H9 (cell line): Measurements from ENCODE around the gene PCOLCE2. TPM values are rescaled to one million over a fixed set of nuclear protein-coding genes. Genes with fewer than 3 reads are reported as not detected.
A peak's percentile ranks its signal among the peaks of the same experiment; 100 is the strongest.

Experiments
- DNase-seq: peaks from one replicate; pipeline ENCODE4 v3.0.0-alpha.2; 2017
- H2AFZ ChIP-seq: one replicate; pipeline ENCODE4 v1.6.1; 2013; ENCODE audit warnings: mild to moderate bottlenecking, low read length, control low read depth, moderate library complexity
- H2AK5ac ChIP-seq: 2 replicates; pipeline ENCODE4 v1.6.1; 2013; ENCODE audit warnings: low read length, control low read depth, mixed read lengths; ENCODE audit not compliant: insufficient read length
- H2BK120ac ChIP-seq: one replicate; pipeline ENCODE4 v1.6.1; 2013; ENCODE audit warnings: low read depth, mild to moderate bottlenecking, low read length, control low read depth, inconsistent platforms; ENCODE audit not compliant: poor library complexity, severe bottlenecking
- H2BK12ac ChIP-seq: 2 replicates; pipeline ENCODE4 v1.6.1; 2013; ENCODE audit warnings: low read length, control low read depth, mixed read lengths, low read depth; ENCODE audit not compliant: insufficient read length
- H2BK15ac ChIP-seq: 2 replicates; pipeline ENCODE4 v1.6.1; 2013; ENCODE audit warnings: low read depth, low read length, control low read depth
- H2BK20ac ChIP-seq: one replicate; pipeline ENCODE4 v1.6.1; 2013; ENCODE audit warnings: low read depth, mild to moderate bottlenecking, low read length, control low read depth, inconsistent platforms; ENCODE audit not compliant: poor library complexity, severe bottlenecking
- H2BK5ac ChIP-seq: 2 replicates; pipeline ENCODE4 v1.6.1; 2013; ENCODE audit warnings: low read length, control low read depth, mixed read lengths; ENCODE audit not compliant: insufficient read length
- H3K14ac ChIP-seq: 2 replicates; pipeline ENCODE4 v1.6.1; 2013; ENCODE audit warnings: low read length, control low read depth; ENCODE audit not compliant: insufficient read depth
- H3K18ac ChIP-seq: 2 replicates; pipeline ENCODE4 v1.6.1; 2013; ENCODE audit warnings: low read depth, mild to moderate bottlenecking, mixed read lengths, low read length, control low read depth; ENCODE audit not compliant: insufficient read length
- H3K23ac ChIP-seq: 2 replicates; pipeline ENCODE4 v1.6.1; 2013; ENCODE audit warnings: low read length, control low read depth, mixed read lengths, low read depth; ENCODE audit not compliant: insufficient read length
- H3K23me2 ChIP-seq: 2 replicates; pipeline ENCODE4 v1.6.1; 2013; ENCODE audit warnings: low read depth, mild to moderate bottlenecking, mixed read lengths, low read length, control low read depth; ENCODE audit not compliant: insufficient read length, poor library complexity, severe bottlenecking
- H3K27ac ChIP-seq: 2 replicates; pipeline ENCODE4 v1.5.1; 2013; ENCODE audit warnings: low read length, control low read depth, mixed read lengths, low read depth; ENCODE audit not compliant: insufficient read length
- H3K27me3 ChIP-seq: 2 replicates; pipeline ENCODE4 v1.6.1; 2013; ENCODE audit warnings: low read length, control low read depth, inconsistent platforms; ENCODE audit not compliant: insufficient read depth
- H3K4ac ChIP-seq: 2 replicates; pipeline ENCODE4 v1.6.1; 2013; ENCODE audit warnings: low read depth, mild to moderate bottlenecking, control low read depth, inconsistent platforms, low read length, moderate library complexity
- H3K4me1 ChIP-seq: 2 replicates; pipeline ENCODE4 v1.6.1; 2013; ENCODE audit warnings: low read length, control low read depth, inconsistent platforms; ENCODE audit not compliant: insufficient read depth
- H3K4me2 ChIP-seq: 2 replicates; pipeline ENCODE4 v1.6.1; 2013; ENCODE audit warnings: low read length, control low read depth, mixed read lengths; ENCODE audit not compliant: insufficient read length, insufficient read depth
- H3K56ac ChIP-seq: 2 replicates; pipeline ENCODE4 v1.6.1; 2013; ENCODE audit warnings: low read depth, mild to moderate bottlenecking, mixed read lengths, low read length, control low read depth; ENCODE audit not compliant: insufficient read length
- H3K79me1 ChIP-seq: 2 replicates; pipeline ENCODE4 v1.6.1; 2013; ENCODE audit warnings: low read depth, mild to moderate bottlenecking, moderate library complexity, low read length, control low read depth, inconsistent platforms; ENCODE audit not compliant: insufficient read depth, poor library complexity, severe bottlenecking
- H3K79me2 ChIP-seq: 2 replicates; pipeline ENCODE4 v1.6.1; 2013; ENCODE audit warnings: low read length, control low read depth, inconsistent platforms; ENCODE audit not compliant: insufficient read depth
- H3K9ac ChIP-seq: 2 replicates; pipeline ENCODE4 v1.6.1; 2013; ENCODE audit warnings: low read length, control low read depth, mixed read lengths; ENCODE audit not compliant: insufficient read length; ENCODE audit errors: extremely low read depth
- H3K9me3 ChIP-seq: one replicate; pipeline ENCODE4 v1.6.1; 2013; ENCODE audit warnings: low read depth, low read length, inconsistent platforms; ENCODE audit not compliant: control insufficient read depth
- H3T11ph ChIP-seq: one replicate; pipeline ENCODE4 v1.6.1; 2013; ENCODE audit warnings: mild to moderate bottlenecking, low read length, control low read depth, inconsistent platforms
- H4K20me1 ChIP-seq: one replicate; pipeline ENCODE4 v1.6.1; 2013; ENCODE audit not compliant: control insufficient read depth, insufficient read length, insufficient read depth
- H4K5ac ChIP-seq: 2 replicates; pipeline ENCODE4 v1.6.1; 2013; ENCODE audit warnings: low read depth, mild to moderate bottlenecking, mixed read lengths, low read length, control low read depth; ENCODE audit not compliant: insufficient read length
- H4K8ac ChIP-seq: replicated peaks from 2 replicates; pipeline ENCODE4 v1.6.1; 2013; ENCODE audit warnings: low read length, control low read depth, mixed read lengths, low read depth; ENCODE audit not compliant: insufficient read length
- H4K91ac ChIP-seq: 2 replicates; pipeline ENCODE4 v1.6.1; 2013; ENCODE audit warnings: low read depth, mild to moderate bottlenecking, moderate library complexity, mixed read lengths, low read length, control low read depth; ENCODE audit not compliant: insufficient read length
- H3K27ac Mint-ChIP-seq, 3 experiments: 2 replicates in 2 of 3; 3 replicates in 1 of 3; pipeline ENCODE4 v1.8.0; 2020 to 2021; ENCODE audit warnings: mixed read lengths in 3 of 3, mild to moderate bottlenecking in 1 of 3, moderate library complexity in 1 of 3
- H3K27me3 Mint-ChIP-seq: 2 replicates; pipeline ENCODE4 v1.8.0; 2021; ENCODE audit warnings: low read depth, mild to moderate bottlenecking, moderate library complexity, mixed read lengths
- H3K36me3 Mint-ChIP-seq, 3 experiments: 2 replicates in 2 of 3; 3 replicates in 1 of 3; pipeline ENCODE4 v1.8.0; 2020 to 2021; ENCODE audit warnings: low read depth in 3 of 3, mixed read lengths in 3 of 3; ENCODE audit not compliant: insufficient read depth in 1 of 3
- H3K4me1 Mint-ChIP-seq, 2 experiments: 2 replicates each; pipeline ENCODE4 v1.8.0; 2020; ENCODE audit warnings: mixed read lengths in 2 of 2
- H3K4me3 Mint-ChIP-seq, 2 experiments: 2 replicates in 1 of 2; 3 replicates in 1 of 2; pipeline ENCODE4 v1.8.0; 2020 to 2021; ENCODE audit warnings: mild to moderate bottlenecking in 2 of 2, mixed read lengths in 2 of 2, moderate library complexity in 1 of 2
- H3K9me3 Mint-ChIP-seq, 2 experiments: 2 replicates in 1 of 2; 3 replicates in 1 of 2; pipeline ENCODE4 v1.8.0; 2020; ENCODE audit warnings: mild to moderate bottlenecking in 2 of 2, mixed read lengths in 2 of 2, moderate library complexity in 1 of 2
- CTCF ChIP-seq: fragments of 200-600 bp; sonication (generic); conservative IDR thresholded peaks from 3 replicates; pipeline ENCODE4 v1.8.0; 2021; ENCODE audit warnings: antibody characterized with exemption, mild to moderate bottlenecking
- WGBS: extraction: QIAGEN DNeasy Blood & Tissue Kit; methylation state at CpG from one replicate; pipeline ENCODE4 v1.1.7; 2013; ENCODE audit warnings: missing lambda C conversion rate, low lambda C conversion rate, mixed read lengths; ENCODE audit not compliant: insufficient read length; ENCODE audit errors: extremely low coverage; 5-methylcytosine and 5-hydroxymethylcytosine counted together
- total RNA-seq: library from RNA; stranded (reverse); gene quantifications from 2 replicates; pipeline ENCODE4 v1.2.1, GENCODE V29; 2021

Gene PCOLCE2
- total RNA-seq, 1 experiment from 2014 or later = 9.2 TPM

- Histone ChIP-seq H3K79me2 (no peaks in the 10 kb centered on the region; the same call in 1 of the 2 replicates), H4K5ac (no peak overlapping the region), H2BK12ac (no peak overlapping the region), H3K14ac (peak overlapping the region; percentile 50; the same call in 1 of the 2 replicates), H3K4me1 (no peaks in the 10 kb centered on the region), H3T11ph (no peak overlapping the region), H3K27ac (no peak overlapping the region), H3K27me3 (peaks cover 2% of the 10 kb centered on the region; the same call in 1 of the 2 replicates), H3K23me2 (peaks cover 7% of the 10 kb centered on the region), H3K18ac (no peak overlapping the region), H4K8ac (no peak overlapping the region), H2BK20ac (no peak overlapping the region), H3K9ac (no peak overlapping the region), H3K23ac (no peak overlapping the region), H3K56ac (no peak overlapping the region), H4K20me1 (no peaks in the 10 kb centered on the region), H2AK5ac (no peak overlapping the region), H3K4ac (no peak overlapping the region), H2BK120ac (no peak overlapping the region), H3K79me1 (no peaks in the 10 kb centered on the region), H2AFZ (no peak overlapping the region), H2BK5ac (no peak overlapping the region), H3K9me3 (no peaks in the 10 kb centered on the region), H2BK15ac (no peak overlapping the region), H4K91ac (no peak overlapping the region), H3K4me2 (peak overlapping the region; percentile 67)
- no CpG with 5 or more reads among the region's 14 CpGs for WGBS
- Mint-ChIP-seq H3K4me1 (peaks cover 5 to 14% of the 10 kb centered on the region in 2 experiments), H3K27me3 (peaks cover 25% of the 10 kb centered on the region), H3K27ac (peak overlapping the region in 1 of 3 experiments; percentile 84; a peak in 2 of 7 replicates), H3K9me3 (no peaks in the 10 kb centered on the region), H3K36me3 (peaks cover 0 to 3% (median 0%) of the 10 kb centered on the region in 3 experiments; a peak in 2 of 7 replicates), H3K4me3 (peak overlapping the region; percentile 72 to 86)
- peak; percentile 36; the same call in 2 of the 3 replicates for TF ChIP-seq CTCF
- DNase-seq = peak; percentile 66
Observed at GRCh38 chr3:142888099-142888480, 793 bp downstream of the PCOLCE2 start.
